ENCODE results near the gene IFIT1. TPM values are rescaled to one million over a fixed set of nuclear protein-coding genes. Genes with fewer than 3 reads are reported as not detected.
A peak's percentile ranks its signal among the peaks of the same experiment; 100 is the strongest.
"Not testable (repeated sequence)": the region's sequence is repeated elsewhere in the genome, so short reads cannot be mapped to it uniquely, and the experiment has no call there.

Gene IFIT1
- total RNA-seq, 1 donor from 2014 or later: 71.8 TPM

GRCh38 chr10:89346405-89347254 lies 45.8 kb upstream of the IFIT1 start:
- ATAC-seq: peak; percentile 48 to 63
- peak overlapping the region; percentile 9 for H3K27ac ChIP-seq

GRCh38 chr10:89347701-89348457 lies 44.5 kb upstream of the IFIT1 start:
- H3K4me1 ChIP-seq: peaks cover 71% of the 10 kb centered on the region
- intact Hi-C loops (cut with DNase I): no loop called here
- ATAC-seq: no peak

More at GRCh38 chr10:89346405-89347254, 45.8 kb upstream of the IFIT1 start:
- intact Hi-C loops (cut with DNase I): no loop called here
- Histone ChIP-seq H3K36me3 (no peaks in the 10 kb centered on the region), H3K27me3 (ENCODE audit: low read depth) (no peaks in the 10 kb centered on the region), H3K9me3 (no peaks in the 10 kb centered on the region), H3K4me1 (peaks cover 59% of the 10 kb centered on the region), H3K4me3 (no peak overlapping the region)
- no peak for DNase-seq
- TF ChIP-seq, protein P1, sequence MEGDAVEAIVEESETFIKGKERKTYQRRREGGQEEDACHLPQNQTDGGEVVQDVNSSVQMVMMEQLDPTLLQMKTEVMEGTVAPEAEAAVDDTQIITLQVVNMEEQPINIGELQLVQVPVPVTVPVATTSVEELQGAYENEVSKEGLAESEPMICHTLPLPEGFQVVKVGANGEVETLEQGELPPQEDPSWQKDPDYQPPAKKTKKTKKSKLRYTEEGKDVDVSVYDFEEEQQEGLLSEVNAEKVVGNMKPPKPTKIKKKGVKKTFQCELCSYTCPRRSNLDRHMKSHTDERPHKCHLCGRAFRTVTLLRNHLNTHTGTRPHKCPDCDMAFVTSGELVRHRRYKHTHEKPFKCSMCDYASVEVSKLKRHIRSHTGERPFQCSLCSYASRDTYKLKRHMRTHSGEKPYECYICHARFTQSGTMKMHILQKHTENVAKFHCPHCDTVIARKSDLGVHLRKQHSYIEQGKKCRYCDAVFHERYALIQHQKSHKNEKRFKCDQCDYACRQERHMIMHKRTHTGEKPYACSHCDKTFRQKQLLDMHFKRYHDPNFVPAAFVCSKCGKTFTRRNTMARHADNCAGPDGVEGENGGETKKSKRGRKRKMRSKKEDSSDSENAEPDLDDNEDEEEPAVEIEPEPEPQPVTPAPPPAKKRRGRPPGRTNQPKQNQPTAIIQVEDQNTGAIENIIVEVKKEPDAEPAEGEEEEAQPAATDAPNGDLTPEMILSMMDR (IDR thresholded peaks at IDR 0.05): no peak

GRCh38 chr10:89348481-89348880 lies 43.9 kb upstream of the IFIT1 start:
- no peaks in the 10 kb centered on the region for H3K36me3 ChIP-seq
- TF ChIP-seq, protein P1 (IDR thresholded peaks at IDR 0.05): no peak
- no peaks in the 10 kb centered on the region for H3K9me3 ChIP-seq
- no peaks in the 10 kb centered on the region for H3K27me3 ChIP-seq (ENCODE audit: low read depth)
- no peak for DNase-seq
- no peak overlapping the region for H3K27ac ChIP-seq
- no peak overlapping the region for H3K4me3 ChIP-seq
- H3K4me1 ChIP-seq: peaks cover 72% of the 10 kb centered on the region
- intact Hi-C loops (cut with DNase I): no loop called here
- no peak for ATAC-seq

More at GRCh38 chr10:89347701-89348457, 44.5 kb upstream of the IFIT1 start:
- DNase-seq: no peak
- Histone ChIP-seq H3K4me3 (no peak overlapping the region), H3K27me3 (ENCODE audit: low read depth) (no peaks in the 10 kb centered on the region), H3K9me3 (no peaks in the 10 kb centered on the region), H3K36me3 (no peaks in the 10 kb centered on the region), H3K27ac (peak overlapping the region; percentile 9)
- TF ChIP-seq, protein P1 (IDR thresholded peaks at IDR 0.05): no peak

- H3K27ac ChIP-seq: no peak overlapping the region
- H3K4me3 ChIP-seq: no peak overlapping the region
- ATAC-seq (no peak), DNase-seq (no peak)
- H3K4me1 ChIP-seq: peaks cover 72% of the 10 kb centered on the region
- H3K36me3 ChIP-seq: no peaks in the 10 kb centered on the region
- H3K27me3 ChIP-seq (ENCODE audit: low read depth): no peaks in the 10 kb centered on the region
- intact Hi-C loops (cut with DNase I): no loop called here
- H3K9me3 ChIP-seq: no peaks in the 10 kb centered on the region
- TF ChIP-seq, protein P1 (IDR thresholded peaks at IDR 0.05): no peak
These were observed 43.4 kb upstream of the IFIT1 start for GRCh38 chr10:89348975-89349374.

DNA sequence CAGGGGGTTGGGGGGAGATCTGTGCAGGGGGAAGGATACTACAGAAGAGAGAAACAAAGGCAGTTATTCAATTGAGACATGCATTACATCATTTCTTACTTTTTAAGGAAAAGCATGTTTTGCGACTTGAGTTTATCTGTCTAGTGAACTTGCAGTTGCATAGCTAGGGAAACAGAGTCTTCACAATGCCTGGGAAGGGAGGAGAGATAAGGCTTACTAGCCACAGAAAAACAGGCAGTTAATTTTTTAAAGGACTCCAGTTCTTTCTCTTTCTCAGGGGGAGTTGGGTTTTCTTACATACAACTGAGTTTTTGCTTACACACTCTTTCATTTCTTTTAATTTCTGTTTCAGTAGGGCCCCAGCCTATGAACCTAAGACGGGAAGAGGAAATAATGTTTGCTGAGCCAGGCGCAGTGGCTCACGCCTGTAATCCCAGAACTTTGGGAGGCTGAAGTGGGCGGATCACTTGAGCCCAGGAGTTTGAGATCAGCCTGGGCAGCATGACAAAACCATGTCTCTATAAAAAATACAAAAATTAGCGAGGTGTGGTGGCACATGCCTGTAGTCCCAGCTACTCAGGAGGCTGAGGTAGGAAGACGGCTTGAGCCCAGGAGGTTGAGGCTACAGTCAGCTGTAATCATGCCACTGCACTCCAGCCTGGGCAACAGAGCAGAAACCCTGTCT lies 41.6 kb upstream of the IFIT1 start:
- Histone ChIP-seq H3K27ac (peak overlapping the region; percentile 79), H3K4me1 (peaks cover 64% of the 10 kb centered on the region)
- DNase-seq: peak; percentile 59
- ATAC-seq: peak; percentile 77 to 79
- H3K4me3 ChIP-seq; H3K27me3 ChIP-seq (ENCODE audit: low read depth); H3K9me3 ChIP-seq; H3K36me3 ChIP-seq; intact Hi-C loops (cut with DNase I): not testable (repeated sequence)
